ENCODE results near the gene NLRC5. TPM values are rescaled to one million over a fixed set of nuclear protein-coding genes. Genes with fewer than 3 reads are reported as not detected.
"Not testable (repeated sequence)": the region's sequence is repeated elsewhere in the genome, so short reads cannot be mapped to it uniquely, and the experiment has no call there.

NLRC5 gene
- total RNA-seq, 1 experiment from 2014 or later, result 1.6 TPM

- Mint-ChIP-seq H3K27ac (ENCODE audit: unreplicated experiment) (no peak overlapping the region), H3K36me3 (ENCODE audit: insufficient read depth, unreplicated experiment) (no peaks in the 10 kb centered on the region), H3K9me3 (ENCODE audit: unreplicated experiment) (peaks cover 9% of the 10 kb centered on the region), H3K4me3 (ENCODE audit: unreplicated experiment) (no peak overlapping the region), H3K27me3 (ENCODE audit: insufficient read depth, unreplicated experiment) (no peaks in the 10 kb centered on the region), H3K4me1 (ENCODE audit: low read depth, unreplicated experiment) (peaks cover 18% of the 10 kb centered on the region)
- no TSS peak for BruUV-seq (replicated peaks)
- H3K9me3 ChIP-seq, result no peaks in the 10 kb centered on the region
- H3K36me3 ChIP-seq (ENCODE audit: control insufficient read depth, insufficient read depth, low read length), result no peaks in the 10 kb centered on the region
- H3K4me3 ChIP-seq (ENCODE audit: low read depth, low read length), result no peak overlapping the region
- H3K27me3 ChIP-seq (replicated peaks; ENCODE audit: control insufficient read depth, insufficient read depth, low read length), result no peaks in the 10 kb centered on the region
- DNase-seq, result no peak
- ChIA-PET POLR2A (interaction anchor here (0.5 kb wide), 1 partner anchor 41 kb away, joined by 6 read pairs; no protein-coding TSS in a partner anchor), CTCF (no interaction called here)
- peaks cover 13% of the 10 kb centered on the region; the same call in 1 of the 2 replicates for H3K4me1 ChIP-seq
- intact Hi-C loops (cut with micrococcal nuclease; ENCODE audit: unreplicated experiment), result no loop called here
- no peak for TF ChIP-seq CTCF (IDR thresholded peaks at IDR 0.05; ENCODE audit: insufficient read depth in 1 of 2, low read depth in 1 of 2, low read length in 1 of 2, severe bottlenecking in 1 of 2, unreplicated experiment in 1 of 2)
Observed at GRCh38 chr16:56971768-56972043, 17.7 kb upstream of the NLRC5 start.

GRCh38 chr16:56972403-56973293 is 16.7 kb upstream of the NLRC5 start:
- Histone ChIP-seq H3K27me3 (replicated peaks; ENCODE audit: control insufficient read depth, insufficient read depth, low read length) (no peaks in the 10 kb centered on the region), H3K4me3 (ENCODE audit: low read depth, low read length) (no peak overlapping the region), H3K36me3 (ENCODE audit: control insufficient read depth, insufficient read depth, low read length) (no peaks in the 10 kb centered on the region), H3K4me1 (peaks cover 10% of the 10 kb centered on the region; the same call in 1 of the 2 replicates), H3K9me3 (no peaks in the 10 kb centered on the region)
- CTCF ChIA-PET, result no interaction called here
- no peaks in the 10 kb centered on the region for H3K36me3 Mint-ChIP-seq (ENCODE audit: insufficient read depth, unreplicated experiment)
- peaks cover 9% of the 10 kb centered on the region for H3K9me3 Mint-ChIP-seq (ENCODE audit: unreplicated experiment)
- no peak for TF ChIP-seq CTCF (IDR thresholded peaks at IDR 0.05; ENCODE audit: insufficient read depth in 1 of 2, low read depth in 1 of 2, low read length in 1 of 2, severe bottlenecking in 1 of 2, unreplicated experiment in 1 of 2)
- no peaks in the 10 kb centered on the region for H3K27me3 Mint-ChIP-seq (ENCODE audit: insufficient read depth, unreplicated experiment)
- no TSS peak for BruUV-seq (replicated peaks)
- no peak for DNase-seq
- no peak overlapping the region for H3K4me3 Mint-ChIP-seq (ENCODE audit: unreplicated experiment)
- peaks cover 18% of the 10 kb centered on the region for H3K4me1 Mint-ChIP-seq (ENCODE audit: low read depth, unreplicated experiment)
- POLR2A ChIA-PET, result interaction anchor here (0.5 kb wide), 1 partner anchor 42 kb away, joined by 6 read pairs; no protein-coding TSS in a partner anchor
- no peak overlapping the region for H3K27ac Mint-ChIP-seq (ENCODE audit: unreplicated experiment)
- intact Hi-C loops (cut with micrococcal nuclease; ENCODE audit: unreplicated experiment), result no loop called here

GRCh38 chr16:56973294-56973689 is 16.1 kb upstream of the NLRC5 start:
- H3K9me3 ChIP-seq, result no peaks in the 10 kb centered on the region
- ChIA-PET CTCF (no interaction called here), POLR2A (no interaction called here)
- intact Hi-C loops (cut with micrococcal nuclease; ENCODE audit: unreplicated experiment), result no loop called here
- no peak overlapping the region for H3K4me3 ChIP-seq (ENCODE audit: low read depth, low read length)
- DNase-seq, result no peak
- peaks cover 6% of the 10 kb centered on the region; the same call in 1 of the 2 replicates for H3K4me1 ChIP-seq
- BruUV-seq (replicated peaks), result no TSS peak
- H3K27me3 ChIP-seq (replicated peaks; ENCODE audit: control insufficient read depth, insufficient read depth, low read length), result no peaks in the 10 kb centered on the region
- no peak overlapping the region for H3K4me3 Mint-ChIP-seq (ENCODE audit: unreplicated experiment)
- TF ChIP-seq CTCF (IDR thresholded peaks at IDR 0.05; ENCODE audit: insufficient read depth in 1 of 2, low read depth in 1 of 2, low read length in 1 of 2, severe bottlenecking in 1 of 2, unreplicated experiment in 1 of 2), result no peak
- H3K27ac Mint-ChIP-seq (ENCODE audit: unreplicated experiment), result no peak overlapping the region
- peaks cover 9% of the 10 kb centered on the region for H3K9me3 Mint-ChIP-seq (ENCODE audit: unreplicated experiment)
- H3K36me3 ChIP-seq (ENCODE audit: control insufficient read depth, insufficient read depth, low read length), result no peaks in the 10 kb centered on the region
- no peaks in the 10 kb centered on the region for H3K27me3 Mint-ChIP-seq (ENCODE audit: insufficient read depth, unreplicated experiment)
- no peaks in the 10 kb centered on the region for H3K36me3 Mint-ChIP-seq (ENCODE audit: insufficient read depth, unreplicated experiment)
- peaks cover 16% of the 10 kb centered on the region for H3K4me1 Mint-ChIP-seq (ENCODE audit: low read depth, unreplicated experiment)

- H3K36me3 Mint-ChIP-seq (ENCODE audit: insufficient read depth, unreplicated experiment); H3K9me3 ChIP-seq; H3K36me3 ChIP-seq (ENCODE audit: control insufficient read depth, insufficient read depth, low read length); H3K9me3 Mint-ChIP-seq (ENCODE audit: unreplicated experiment); intact Hi-C loops (cut with micrococcal nuclease; ENCODE audit: unreplicated experiment); CTCF ChIA-PET; H3K4me3 Mint-ChIP-seq (ENCODE audit: unreplicated experiment); H3K27ac Mint-ChIP-seq (ENCODE audit: unreplicated experiment); H3K4me3 ChIP-seq (ENCODE audit: low read depth, low read length); H3K4me1 ChIP-seq; H3K27me3 Mint-ChIP-seq (ENCODE audit: insufficient read depth, unreplicated experiment); H3K27me3 ChIP-seq (replicated peaks; ENCODE audit: control insufficient read depth, insufficient read depth, low read length); DNase-seq; POLR2A ChIA-PET; H3K4me1 Mint-ChIP-seq (ENCODE audit: low read depth, unreplicated experiment); BruUV-seq (replicated peaks): not testable (repeated sequence)
Observed at GRCh38 chr16:56973899-56974298, 15.5 kb upstream of the NLRC5 start.
